Heart left ventricle (tissue), 16 donors: ENCODE measurements around the gene GRP. TPM values are rescaled to one million over a fixed set of nuclear protein-coding genes. Genes with fewer than 3 reads are reported as not detected.
"Not testable (repeated sequence)": the region's sequence is repeated elsewhere in the genome, so short reads cannot be mapped to it uniquely, and the experiment has no call there.

ENCODE experiments used
- ATAC-seq, 4 donors: fragments of 200-7000 bp; cut with Tn5 transposase; one replicate each; pipeline ENCODE4 v1.9.1; 2020 to 2022; ENCODE audit warnings: moderate library complexity in 4 of 4, mild to moderate bottlenecking in 3 of 4, moderate number of reproducible peaks in 1 of 4
- DNase-seq, 5 donors: peaks; one replicate each; pipeline ENCODE4 v3.0.0-alpha.2; 2020
- H3K27ac ChIP-seq, 12 donors: fragments of 200-600 bp; sonication (generic) in 4 of 12; one replicate each; pipeline versions ENCODE4 v1.5.0 to v1.8.0; 2016 to 2022; ENCODE audit warnings: mild to moderate bottlenecking in 2 of 12
- H3K27me3 ChIP-seq, 9 donors: fragments of 200-600 bp; sonication (generic) in 2 of 9; one replicate each; pipeline versions ENCODE4 v1.5.1 to v1.8.0; 2016 to 2022; ENCODE audit warnings: mild to moderate bottlenecking in 3 of 9
- H3K36me3 ChIP-seq, 9 donors: fragments of 200-600 bp; sonication (generic) in 2 of 9; one replicate each; pipeline versions ENCODE4 v1.5.0 to v1.8.0; 2018 to 2022; ENCODE audit warnings: mild to moderate bottlenecking in 2 of 9
- H3K4me1 ChIP-seq, 12 donors: fragments of 200-600 bp; sonication (generic) in 4 of 12; one replicate each; pipeline versions ENCODE4 v1.5.0 to v1.8.0; 2016 to 2022; ENCODE audit warnings: mild to moderate bottlenecking in 3 of 12
- H3K4me3 ChIP-seq, 12 donors: fragments of 200-600 bp; sonication (generic) in 4 of 12; one replicate each; pipeline versions ENCODE4 v1.5.0 to v1.8.0; 2017 to 2022; ENCODE audit warnings: mild to moderate bottlenecking in 9 of 12, moderate library complexity in 4 of 12
- H3K9me3 ChIP-seq, 12 donors: fragments of 200-600 bp; sonication (generic) in 4 of 12; one replicate each; pipeline versions ENCODE4 v1.5.0 to v1.8.0; 2016 to 2022; ENCODE audit warnings: mild to moderate bottlenecking in 1 of 12
- CTCF ChIP-seq, 12 donors: fragments of 200-600 bp; sonication (generic) in 4 of 12; IDR thresholded peaks; one replicate each; pipeline versions ENCODE4 v1.5.0 to v1.8.0; 2018 to 2022; ENCODE audit warnings: antibody characterized with exemption in 12 of 12, mild to moderate bottlenecking in 5 of 12
- POLR2A ChIP-seq, 2 donors: fragments of 450-650 bp; IDR thresholded peaks; one replicate each; pipeline ENCODE4 v1.6.1; 2017; ENCODE audit warnings: antibody characterized with exemption in 2 of 2, mild to moderate bottlenecking in 2 of 2, moderate library complexity in 2 of 2
- WGBS, 4 donors: extraction: QIAGEN DNeasy Blood & Tissue Kit in 2 of 4; methylation state at CpG; one replicate each; pipeline versions ENCODE4 v1.1.5 to v1.1.7; 2013 to 2018; 5-methylcytosine and 5-hydroxymethylcytosine counted together
- intact Hi-C, 10 donors: fragments of 100-400 bp; cut with DNase I; formaldehyde crosslinking; loops; one replicate each; pipeline versions ENCODE4 v1.11.1 to v1.14.2; 2022
- polyA plus RNA-seq, 2 donors: library from polyadenylated mRNA; stranded (reverse); fragments of 200-250 nt; gene quantifications; one replicate each; pipeline ENCODE4 v1.2.3, GENCODE V29; 2013
- total RNA-seq, 9 donors: library from RNA; depleted of rRNA in 2 of 9; stranded (reverse); fragments of >200 nt in 2 of 9; fragmentation: NEBNext Ultra II Directional in 3 of 9; extraction: Animal tissue kit (Norgen Biotek cat#: 25700) in 3 of 9; gene quantifications; one replicate each; pipeline versions ENCODE4 v1.1.0 to v1.2.4, GENCODE V29; 2016 to 2023
- donor health status: ischemic (EF 13 %, LVEDD 7.1; RV severe dilation, severe dysfunction).
- donor health status: healthy with polysubstance abuse.
- donor health status: DM: no; HTN: yes; CAD: no.
- donor health status: DM: no; HTN: no; CAD: no.
- donor health status: ischemic (EF 25% LVEDD 6.9; RV normal size, moderate dysfunction).
- donor health status: ischemic (EF 25% LVEDD 5.7; RV mildly dilated, moderate dysfunction).
- donor health status: healthy.
- donor health status: DM: yes; HTN: yes; CAD: no.
- donor health status: ischemic (EF 35%, LVEDD 5.7; RV mildly dilated, moderate dysfunction).
- donor health status: nonischemic (EF 11% LVEDD 7.7; RV severe dilation, severe dysfunction).
- donor health status: DM: yes; HTN: yes; CAD: no.
- donor health status: PGD.
- donor health status: ischemic (EF 29% LVEDD 5.4; RV normal size, mild dysfunction).
- donor health status: nonischemic (EF 23%, LVEDD 6.1; RV moderate dilation, normal function).

The GRP gene
- total and polyA plus RNA-seq, 11 donors, result not detected

GRCh38 chr18:59239642-59240041, 19.7 kb downstream of the GRP start:
- TF ChIP-seq POLR2A (IDR thresholded peaks at IDR 0.05), result no peak
- TF ChIP-seq CTCF (IDR thresholded peaks at IDR 0.05), result no peak
- intact Hi-C loops, result loop anchor here in 2 of 10 donors (10.0 kb wide), 2 partner anchors 65 to 165 kb away; no protein-coding TSS in a partner anchor
- DNase-seq (no peak), ATAC-seq (no peak)
- no peaks in the 10 kb centered on the region for H3K4me1 ChIP-seq
- WGBS, 4 donors, result 42 to 52% (median 50%) methylated on average over 4 of the region's 4 CpGs
- H3K36me3 ChIP-seq, result no peaks in the 10 kb centered on the region
- H3K27ac ChIP-seq, result no peak overlapping the region
- H3K27me3 ChIP-seq, result peaks cover 0 to 9% (median 5%) of the 10 kb centered on the region in 9 donors
- no peak overlapping the region for H3K4me3 ChIP-seq
- H3K9me3 ChIP-seq, result peaks cover 0 to 4% (median 0%) of the 10 kb centered on the region in 12 donors

- no peaks in the 10 kb centered on the region for H3K4me1 ChIP-seq
- intact Hi-C loops, result loop anchor here in 2 of 10 donors (10.0 kb wide), 2 partner anchors 62 to 162 kb away; no protein-coding TSS in a partner anchor
- no peak overlapping the region for H3K4me3 ChIP-seq
- H3K36me3 ChIP-seq, result no peaks in the 10 kb centered on the region
- H3K27me3 ChIP-seq, result peaks cover 0 to 38% (median 20%) of the 10 kb centered on the region in 9 donors
- DNase-seq (no peak), ATAC-seq (no peak)
- no peak for TF ChIP-seq POLR2A (IDR thresholded peaks at IDR 0.05)
- TF ChIP-seq CTCF (IDR thresholded peaks at IDR 0.05), result no peak
- WGBS, 4 donors, result 92 to 98% (median 94%) methylated on average over 2 of the region's 2 CpGs
- H3K9me3 ChIP-seq, result peaks cover 0 to 4% (median 0%) of the 10 kb centered on the region in 12 donors
- no peak overlapping the region for H3K27ac ChIP-seq
Observed at GRCh38 chr18:59242906-59243305, 22.9 kb downstream of the GRP start.

- H3K4me3 ChIP-seq, result no peak overlapping the region
- no peaks in the 10 kb centered on the region for H3K36me3 ChIP-seq
- 22 to 49% (median 30%) methylated on average over 4 of the region's 4 CpGs for WGBS, 4 donors
- TF ChIP-seq CTCF (IDR thresholded peaks at IDR 0.05), result no peak
- no peak for TF ChIP-seq POLR2A (IDR thresholded peaks at IDR 0.05)
- no peak overlapping the region for H3K27ac ChIP-seq
- peaks cover 0 to 41% (median 24%) of the 10 kb centered on the region in 9 donors for H3K27me3 ChIP-seq
- ATAC-seq, result no peak
- no peak for DNase-seq
- H3K4me1 ChIP-seq, result no peaks in the 10 kb centered on the region
- intact Hi-C loops, result loop anchor here in 3 of 10 donors (5.0 to 10.0 kb wide), 3 partner anchors 58 to 158 kb away; no protein-coding TSS in a partner anchor
- peaks cover 0 to under 1% (median 0%) of the 10 kb centered on the region in 12 donors for H3K9me3 ChIP-seq
Observed at GRCh38 chr18:59246796-59247195, 26.8 kb downstream of the GRP start.

GRCh38 chr18:59249199-59249774, 29.3 kb downstream of the GRP start:
- 21 to 30% (median 28%) methylated on average over 5 of the region's 5 CpGs for WGBS, 4 donors
- Histone ChIP-seq H3K27me3 (peaks cover 0 to 39% (median 24%) of the 10 kb centered on the region in 9 donors), H3K4me3 (no peak overlapping the region), H3K36me3 (no peaks in the 10 kb centered on the region), H3K27ac (no peak overlapping the region), H3K9me3 (no peaks in the 10 kb centered on the region), H3K4me1 (no peaks in the 10 kb centered on the region)
- intact Hi-C loops, result loop anchor here in 6 of 10 donors (2.0 to 10.0 kb wide), 5 partner anchors 56 to 156 kb away; no protein-coding TSS in a partner anchor
- DNase-seq, result no peak
- ATAC-seq, result peak in 2 of 4 donors; percentile 46 to 80
- TF ChIP-seq POLR2A (IDR thresholded peaks at IDR 0.05) (no peak), CTCF (IDR thresholded peaks at IDR 0.05) (peak; percentile 48 to 74 (median 63))

GRCh38 chr18:59255491-59255890, 35.5 kb downstream of the GRP start:
- H3K9me3 ChIP-seq, result peaks cover 0 to 12% (median 0%) of the 10 kb centered on the region in 12 donors
- intact Hi-C loops, H3K27ac ChIP-seq, H3K36me3 ChIP-seq, H3K27me3 ChIP-seq, ATAC-seq, H3K4me3 ChIP-seq, H3K4me1 ChIP-seq, DNase-seq: not testable (repeated sequence)
- WGBS, 4 donors, result 82 to 93% (median 90%) methylated on average over 17 to 30 of the region's 30 CpGs

GRCh38 chr18:59261842-59262241, 41.9 kb downstream of the GRP start:
- ATAC-seq, H3K36me3 ChIP-seq, H3K4me3 ChIP-seq, H3K27ac ChIP-seq, DNase-seq: not testable (repeated sequence)
- intact Hi-C loops, result loop anchor here in 1 of 10 donors (10.0 kb wide), 1 partner anchor 177 kb away; no protein-coding TSS in a partner anchor
- peaks cover 0 to 11% (median 0%) of the 10 kb centered on the region in 12 donors for H3K4me1 ChIP-seq
- WGBS, 4 donors, result 47 to 87% (median 78%) methylated on average over 3 of the region's 3 CpGs
- peaks cover 0 to 12% (median 0%) of the 10 kb centered on the region in 12 donors for H3K9me3 ChIP-seq
- H3K27me3 ChIP-seq, result peaks cover 30 to 48% (median 38%) of the 10 kb centered on the region in 9 donors

- H3K36me3 ChIP-seq, H3K9me3 ChIP-seq, ATAC-seq, H3K27ac ChIP-seq, DNase-seq, H3K4me3 ChIP-seq: not testable (repeated sequence)
- Histone ChIP-seq H3K27me3 (peaks cover 30 to 52% (median 42%) of the 10 kb centered on the region in 9 donors), H3K4me1 (peaks cover 0 to 11% (median 0%) of the 10 kb centered on the region in 12 donors)
- intact Hi-C loops, result loop anchor here in 1 of 10 donors (10.0 kb wide), 1 partner anchor 177 kb away; no protein-coding TSS in a partner anchor
- 86 to 96% (median 88%) methylated on average over 1 to 2 of the region's 2 CpGs for WGBS, 4 donors
Observed at GRCh38 chr18:59262243-59262642, 42.3 kb downstream of the GRP start.
